Nephron (organoid): ENCODE measurements around the gene NINJ2.
"Not testable (repeated sequence)": the region's sequence is repeated elsewhere in the genome, so short reads cannot be mapped to it uniquely, and the experiment has no call there.

Source experiments
- H3K27ac Mint-ChIP-seq, 3 experiments: 2 replicates each; pipeline ENCODE4 v1.8.0; 2020; ENCODE audit warnings: mixed read lengths in 3 of 3, mild to moderate bottlenecking in 2 of 3, moderate library complexity in 1 of 3
- H3K27me3 Mint-ChIP-seq: 2 replicates; pipeline ENCODE4 v1.8.0; 2021; ENCODE audit warnings: low read depth, mild to moderate bottlenecking, moderate library complexity, mixed read lengths
- H3K36me3 Mint-ChIP-seq: 2 replicates; pipeline ENCODE4 v1.8.0; 2020; ENCODE audit warnings: low read depth, mixed read lengths
- H3K4me1 Mint-ChIP-seq: 2 replicates; pipeline ENCODE4 v1.8.0; 2020; ENCODE audit warnings: mixed read lengths
- H3K4me3 Mint-ChIP-seq, 3 experiments: 2 replicates each; pipeline ENCODE4 v1.8.0; 2020; ENCODE audit warnings: mild to moderate bottlenecking in 3 of 3, mixed read lengths in 3 of 3, moderate library complexity in 2 of 3
- H3K9me3 Mint-ChIP-seq: 2 replicates; pipeline ENCODE4 v1.8.0; 2020; ENCODE audit warnings: mixed read lengths
- CTCF ChIP-seq, 3 experiments: fragments of 200-600 bp; sonication (generic); IDR thresholded peaks; one replicate each; pipeline ENCODE4 v1.5.0; 2021; ENCODE audit warnings: antibody characterized with exemption in 3 of 3; ENCODE audit not compliant: unreplicated experiment in 3 of 3

NINJ2 gene

GRCh38 chr12:663293-663871 is at the start of gene NINJ2:
NINJ2 (minus strand) TSS chr12:663445; CDS start chr12:663360, 85 bp downstream.
- H3K27ac Mint-ChIP-seq = peak within 1 kb of the TSS; percentile 83 to 89 (median 85)
- H3K4me3 Mint-ChIP-seq = peak within 1 kb of the TSS; percentile 31 to 82 (median 74)

GRCh38 chr12:712172-712863 is 49.1 kb upstream of the NINJ2 start:
- no peaks in the 10 kb centered on the region for H3K9me3 Mint-ChIP-seq
- TF ChIP-seq CTCF (IDR thresholded peaks at IDR 0.05; ENCODE audit: unreplicated experiment in 3 of 3) = no peak
- H3K27me3 Mint-ChIP-seq = no peaks in the 10 kb centered on the region
- H3K36me3 Mint-ChIP-seq = no peaks in the 10 kb centered on the region
- peaks cover 24% of the 10 kb centered on the region for H3K4me1 Mint-ChIP-seq
- no peak overlapping the region for H3K4me3 Mint-ChIP-seq
- peak overlapping the region; percentile 76 to 88 (median 77) for H3K27ac Mint-ChIP-seq

More at GRCh38 chr12:663293-663871, at the start of gene NINJ2:
- TF ChIP-seq CTCF (IDR thresholded peaks at IDR 0.05; ENCODE audit: unreplicated experiment in 3 of 3) = no peak
- H3K4me1 Mint-ChIP-seq = peaks cover 32% of the 10 kb centered on the region
- H3K9me3 Mint-ChIP-seq = no peaks in the 10 kb centered on the region
- peaks cover 21% of the 10 kb centered on the region for H3K27me3 Mint-ChIP-seq
- no peaks in the 10 kb centered on the region for H3K36me3 Mint-ChIP-seq

GRCh38 chr12:709455-710020 is 46.3 kb upstream of the NINJ2 start:
- Mint-ChIP-seq H3K36me3 (no peaks in the 10 kb centered on the region), H3K9me3 (no peaks in the 10 kb centered on the region), H3K27me3 (peaks cover 3% of the 10 kb centered on the region), H3K4me3 (no peak overlapping the region), H3K27ac (no peak overlapping the region), H3K4me1 (peaks cover 22% of the 10 kb centered on the region)
- no peak for TF ChIP-seq CTCF (IDR thresholded peaks at IDR 0.05; ENCODE audit: unreplicated experiment in 3 of 3)

GRCh38 chr12:708084-708483 is 44.8 kb upstream of the NINJ2 start:
- H3K4me3 Mint-ChIP-seq, H3K27me3 Mint-ChIP-seq: not testable (repeated sequence)

GRCh38 chr12:704516-705242 is 41.4 kb upstream of the NINJ2 start:
- peaks cover 30% of the 10 kb centered on the region for H3K4me1 Mint-ChIP-seq
- peaks cover 3% of the 10 kb centered on the region for H3K27me3 Mint-ChIP-seq
- H3K36me3 Mint-ChIP-seq = no peaks in the 10 kb centered on the region
- no peak overlapping the region for H3K4me3 Mint-ChIP-seq
- no peak overlapping the region for H3K27ac Mint-ChIP-seq
- no peak for TF ChIP-seq CTCF (IDR thresholded peaks at IDR 0.05; ENCODE audit: unreplicated experiment in 3 of 3)
- H3K9me3 Mint-ChIP-seq = peaks cover 5% of the 10 kb centered on the region

More at GRCh38 chr12:708084-708483, 44.8 kb upstream of the NINJ2 start:
- H3K9me3 Mint-ChIP-seq, H3K36me3 Mint-ChIP-seq, H3K27ac Mint-ChIP-seq: not testable (repeated sequence)
- peaks cover 24% of the 10 kb centered on the region for H3K4me1 Mint-ChIP-seq

GRCh38 chr12:701896-702539 is 38.8 kb upstream of the NINJ2 start:
- Mint-ChIP-seq H3K4me1 (peaks cover 31% of the 10 kb centered on the region), H3K27ac (peak overlapping the region; percentile 45 to 85 (median 64)), H3K36me3 (no peaks in the 10 kb centered on the region), H3K9me3 (peaks cover 13% of the 10 kb centered on the region), H3K27me3 (peaks cover 3% of the 10 kb centered on the region), H3K4me3 (no peak overlapping the region)
- TF ChIP-seq CTCF (IDR thresholded peaks at IDR 0.05; ENCODE audit: unreplicated experiment in 3 of 3) = no peak
